Measurements from ENCODE around the gene NEK6.
A peak's percentile ranks its signal among the peaks of the same experiment; 100 is the strongest.

The NEK6 gene

GRCh38 chr9:124328285-124328684 is 70.5 kb downstream of the NEK6 start:
- Histone ChIP-seq H3K27me3 (ENCODE audit: insufficient read depth, poor library complexity, severe bottlenecking) (no peaks in the 10 kb centered on the region), H3K4me3 (replicated peaks; ENCODE audit: insufficient read depth, low read length) (no peak overlapping the region), H3K27ac (replicated peaks) (no peak overlapping the region)
- DNase-seq (ENCODE audit: low read depth in 1 of 2, low spot score in 1 of 2), result no peak
- TF ChIP-seq CTCF (IDR thresholded peaks at IDR 0.05; ENCODE audit: insufficient read depth, low read length) (no peak), SPI1 (IDR thresholded peaks at IDR 0.05; ENCODE audit: borderline replicate concordance, low read depth) (no peak), GABPA (IDR thresholded peaks at IDR 0.05; ENCODE audit: low read depth) (no peak), POLR2AphosphoS5 (IDR thresholded peaks at IDR 0.05; ENCODE audit: low read depth) (no peak), REST (IDR thresholded peaks at IDR 0.05; ENCODE audit: insufficient replicate concordance, low read depth) (no peak)

- TF ChIP-seq CTCF (IDR thresholded peaks at IDR 0.05; ENCODE audit: insufficient read depth, low read length) (no peak), POLR2AphosphoS5 (IDR thresholded peaks at IDR 0.05; ENCODE audit: low read depth) (no peak), GABPA (IDR thresholded peaks at IDR 0.05; ENCODE audit: low read depth) (no peak), SPI1 (IDR thresholded peaks at IDR 0.05; ENCODE audit: borderline replicate concordance, low read depth) (no peak), REST (IDR thresholded peaks at IDR 0.05; ENCODE audit: insufficient replicate concordance, low read depth) (no peak)
- Histone ChIP-seq H3K27ac (replicated peaks) (no peak overlapping the region), H3K27me3 (ENCODE audit: insufficient read depth, poor library complexity, severe bottlenecking) (no peaks in the 10 kb centered on the region), H3K4me3 (replicated peaks; ENCODE audit: insufficient read depth, low read length) (no peak overlapping the region)
- no peak for DNase-seq (ENCODE audit: low read depth in 1 of 2, low spot score in 1 of 2)
These were observed 71.5 kb downstream of the NEK6 start for GRCh38 chr9:124329206-124329792.

- Histone ChIP-seq H3K4me3 (replicated peaks; ENCODE audit: insufficient read depth, low read length) (no peak overlapping the region), H3K27ac (replicated peaks) (no peak overlapping the region), H3K27me3 (ENCODE audit: insufficient read depth, poor library complexity, severe bottlenecking) (no peaks in the 10 kb centered on the region)
- TF ChIP-seq POLR2AphosphoS5 (IDR thresholded peaks at IDR 0.05; ENCODE audit: low read depth) (peak; percentile 2; the same call in 1 of the 2 replicates), SPI1 (IDR thresholded peaks at IDR 0.05; ENCODE audit: borderline replicate concordance, low read depth) (no peak)
- no peak for DNase-seq (ENCODE audit: low read depth in 1 of 2, low spot score in 1 of 2)
These were observed 72.4 kb downstream of the NEK6 start for GRCh38 chr9:124330011-124330697.

- Histone ChIP-seq H3K27me3 (ENCODE audit: insufficient read depth, poor library complexity, severe bottlenecking) (no peaks in the 10 kb centered on the region), H3K27ac (replicated peaks) (no peak overlapping the region), H3K4me3 (replicated peaks; ENCODE audit: insufficient read depth, low read length) (no peak overlapping the region)
- DNase-seq (ENCODE audit: low read depth in 1 of 2, low spot score in 1 of 2), result no peak
- TF ChIP-seq SPI1 (IDR thresholded peaks at IDR 0.05; ENCODE audit: borderline replicate concordance, low read depth), result no peak
- TF ChIP-seq REST (IDR thresholded peaks at IDR 0.05; ENCODE audit: insufficient replicate concordance, low read depth), result no peak
- TF ChIP-seq POLR2AphosphoS5 (IDR thresholded peaks at IDR 0.05; ENCODE audit: low read depth), result no peak
- TF ChIP-seq GABPA (IDR thresholded peaks at IDR 0.05; ENCODE audit: low read depth), result no peak
- no peak for TF ChIP-seq CTCF (IDR thresholded peaks at IDR 0.05; ENCODE audit: insufficient read depth, low read length)
These were observed 73.8 kb downstream of the NEK6 start for GRCh38 chr9:124331580-124331979.
